ENCODE measurements around the gene CTPS2.

- TF ChIP-seq CEBPZ (IDR thresholded peaks at IDR 0.05; ENCODE audit: low read depth, low read length) (no peak), EP300 (IDR thresholded peaks at IDR 0.05; ENCODE audit: borderline replicate concordance in 1 of 2, control insufficient read depth in 1 of 2, low read depth in 2 of 2, low read length in 2 of 2) (no peak), CTCF (IDR thresholded peaks at IDR 0.05 in 2 of 3, conservative IDR thresholded peaks at IDR 0.05 in 1 of 3; ENCODE audit: control insufficient read depth in 2 of 3, extremely low read depth in 1 of 3, insufficient read depth in 1 of 3, low read depth in 3 of 3, low read length in 3 of 3) (no peak), REST (IDR thresholded peaks at IDR 0.05; ENCODE audit: low read depth, low read length) (no peak), YY1 (IDR thresholded peaks at IDR 0.05; ENCODE audit: low read depth, low read length) (no peak), MEF2A (IDR thresholded peaks at IDR 0.05; ENCODE audit: insufficient read depth, low read depth, low read length) (no peak), HDAC2 (IDR thresholded peaks at IDR 0.05) (no peak), ATF3 (IDR thresholded peaks at IDR 0.05; ENCODE audit: borderline replicate concordance, extremely low read depth, low read depth, low read length) (no peak), NFYB (IDR thresholded peaks at IDR 0.05; ENCODE audit: insufficient read depth, low read depth, low read length) (no peak), RFX5 (IDR thresholded peaks at IDR 0.05; ENCODE audit: low read depth, low read length) (no peak), ZNF274 (IDR thresholded peaks at IDR 0.05; ENCODE audit: insufficient read depth, insufficient read length) (no peak), RAD21 (IDR thresholded peaks at IDR 0.05; ENCODE audit: insufficient read depth, low read depth, low read length) (no peak), ZNF207 (IDR thresholded peaks at IDR 0.05; ENCODE audit: borderline replicate concordance) (no peak), FOXM1 (IDR thresholded peaks at IDR 0.05; ENCODE audit: low read depth, low read length) (no peak)
Observed at GRCh38 chrX:16628946-16629595, 83.4 kb downstream of the CTPS2 start.
